ENCODE data around the gene ENTREP3. TPM values are rescaled to one million over a fixed set of nuclear protein-coding genes. Genes with fewer than 3 reads are reported as not detected.

Gene ENTREP3
- total RNA-seq, 1 donor from 2014 or later = 51.9 TPM

GRCh38 chr1:155198547-155198906 lies 56.8 kb downstream of the ENTREP3 start:
- peaks cover 5% of the 10 kb centered on the region for H3K36me3 Mint-ChIP-seq
- no peak overlapping the region for H3K4me3 Mint-ChIP-seq

GRCh38 chr1:155197901-155198546 lies 57.3 kb downstream of the ENTREP3 start:
- peaks cover 21% of the 10 kb centered on the region for H3K4me1 Mint-ChIP-seq
- no peak for DNase-seq (ENCODE audit: low spot score in 2 of 2, unreplicated experiment in 2 of 2)
- peaks cover 5% of the 10 kb centered on the region for H3K36me3 Mint-ChIP-seq
- H3K27ac Mint-ChIP-seq = no peak overlapping the region
- H3K9me3 Mint-ChIP-seq = no peaks in the 10 kb centered on the region
- no peaks in the 10 kb centered on the region for H3K27me3 Mint-ChIP-seq (ENCODE audit: low read depth)
- TF ChIP-seq CTCF (IDR thresholded peaks at IDR 0.05; ENCODE audit: unreplicated experiment) = no peak
- no peak overlapping the region for H3K4me3 Mint-ChIP-seq

More at GRCh38 chr1:155198547-155198906, 56.8 kb downstream of the ENTREP3 start:
- Mint-ChIP-seq H3K4me1 (peaks cover 17% of the 10 kb centered on the region), H3K27ac (no peak overlapping the region), H3K27me3 (ENCODE audit: low read depth) (no peaks in the 10 kb centered on the region), H3K9me3 (no peaks in the 10 kb centered on the region)
- TF ChIP-seq CTCF (IDR thresholded peaks at IDR 0.05; ENCODE audit: unreplicated experiment) = no peak
- DNase-seq (ENCODE audit: low spot score in 2 of 2, unreplicated experiment in 2 of 2) = no peak

Other genes with a start within 250 kb of the ENTREP3 start
- gene DCST2, start 221.7 kb downstream of the ENTREP3 start, total RNA-seq = 1.8 to 2.9 TPM (median 1.9 TPM) in 3 replicates
- gene DCST1, start 221.7 kb downstream of the ENTREP3 start, total RNA-seq = 0.58 TPM in 1 of 3 replicates, not detected in the others
- gene ADAM15, start 204.2 kb downstream of the ENTREP3 start, total RNA-seq = 32.7 to 36.1 TPM (median 36.1 TPM) in 3 replicates
- 30.8 to 31.2 TPM (median 30.9 TPM) in 3 replicates for gene EFNA4, start 191.7 kb downstream of the ENTREP3 start, total RNA-seq
- 14.6 to 17.8 TPM (median 15.4 TPM) in 3 replicates for gene EFNA3, start 176.6 kb downstream of the ENTREP3 start, total RNA-seq
- gene EFNA1, start 127.6 kb downstream of the ENTREP3 start, total RNA-seq = 92.4 to 94.8 TPM (median 93.1 TPM) in 3 replicates
- 25.6 to 33.5 TPM (median 25.9 TPM) in 3 replicates for gene SLC50A1, start 119.6 kb downstream of the ENTREP3 start, total RNA-seq
- gene DPM3, start 115.0 kb downstream of the ENTREP3 start, total RNA-seq = 49.7 to 60.9 TPM (median 54.1 TPM) in 3 replicates
- gene KRTCAP2, start 82.2 kb downstream of the ENTREP3 start, total RNA-seq = 120 to 143 TPM (median 123 TPM) in 3 replicates
- gene TRIM46, start 81.6 kb downstream of the ENTREP3 start, total RNA-seq = 5.7 to 6.6 TPM (median 6.3 TPM) in 3 replicates
- 53.1 to 57.9 TPM (median 54.0 TPM) in 3 replicates for gene THBS3, start 47.6 kb downstream of the ENTREP3 start, total RNA-seq
- gene MTX1, start 46.8 kb downstream of the ENTREP3 start, total RNA-seq = 33.9 to 35.7 TPM (median 33.9 TPM) in 3 replicates
- gene SCAMP3, start 6.9 kb upstream of the ENTREP3 start, total RNA-seq = 46.8 to 50.5 TPM (median 49.8 TPM) in 3 replicates
- gene CLK2, start 18.0 kb upstream of the ENTREP3 start, total RNA-seq = 104 to 108 TPM (median 105 TPM) in 3 replicates
- 12.9 to 13.6 TPM (median 13.1 TPM) in 3 replicates for gene HCN3, start 22.0 kb upstream of the ENTREP3 start, total RNA-seq
- gene PKLR, start 46.0 kb upstream of the ENTREP3 start, total RNA-seq = 0.11 TPM in 1 of 3 replicates, not detected in the others
- gene FDPS, start 53.4 kb upstream of the ENTREP3 start, total RNA-seq = 153 to 166 TPM (median 162 TPM) in 3 replicates
- gene RUSC1, start 65.4 kb upstream of the ENTREP3 start, total RNA-seq = 55.0 to 57.0 TPM (median 55.5 TPM) in 3 replicates

Data from mesothelial cell of epicardium (in vitro differentiated cells).